Fibroblast of skin of scalp (primary cell): ENCODE results near the gene SSH3.

Source experiments
- DNase-seq: peaks from one replicate; pipeline ENCODE4 v3.0.0-alpha.2; 2013

Gene SSH3

DNA sequence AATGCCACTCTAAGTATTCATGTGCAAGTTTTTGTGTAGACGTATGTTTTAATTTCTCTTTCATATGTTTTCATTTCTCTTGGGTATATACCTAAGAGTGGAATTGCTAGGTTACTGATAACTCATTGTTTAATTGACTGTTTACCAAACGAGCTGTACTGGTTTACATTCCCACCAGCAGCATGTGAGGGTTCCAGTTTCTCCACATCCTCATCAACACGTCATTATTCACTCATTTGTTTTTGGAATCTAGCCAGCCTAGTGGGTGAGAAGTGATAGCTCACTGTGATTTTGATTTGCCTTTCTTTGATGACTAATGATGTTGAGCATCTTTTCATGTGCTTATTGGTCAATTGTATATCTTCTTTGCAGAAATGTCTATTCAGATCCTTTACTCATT is 10.2 kb upstream of the SSH3 start:
- peak; percentile 48 for DNase-seq

DNA sequence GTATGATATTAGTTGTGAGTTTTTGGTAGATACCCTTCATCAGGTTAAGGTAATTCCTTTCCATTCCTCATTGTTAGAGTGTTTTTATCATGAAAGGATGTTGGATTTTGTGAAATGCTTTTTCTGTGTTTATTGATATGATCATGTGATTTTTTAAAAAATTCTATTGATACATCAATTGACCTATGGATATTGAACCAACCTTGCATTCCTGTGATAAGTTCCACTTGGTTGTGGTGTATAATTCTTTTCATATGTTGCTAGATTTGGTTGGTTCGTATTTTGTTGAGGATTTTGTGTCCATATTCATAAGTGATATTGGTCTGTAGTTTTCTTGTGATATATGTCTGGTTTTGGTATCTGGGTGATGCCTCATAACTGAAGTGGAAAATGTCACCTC is 7.5 kb upstream of the SSH3 start:
- no peak for DNase-seq

GRCh38 chr11:67298786-67299185 is 4.5 kb upstream of the SSH3 start:
- no peak for DNase-seq

DNA sequence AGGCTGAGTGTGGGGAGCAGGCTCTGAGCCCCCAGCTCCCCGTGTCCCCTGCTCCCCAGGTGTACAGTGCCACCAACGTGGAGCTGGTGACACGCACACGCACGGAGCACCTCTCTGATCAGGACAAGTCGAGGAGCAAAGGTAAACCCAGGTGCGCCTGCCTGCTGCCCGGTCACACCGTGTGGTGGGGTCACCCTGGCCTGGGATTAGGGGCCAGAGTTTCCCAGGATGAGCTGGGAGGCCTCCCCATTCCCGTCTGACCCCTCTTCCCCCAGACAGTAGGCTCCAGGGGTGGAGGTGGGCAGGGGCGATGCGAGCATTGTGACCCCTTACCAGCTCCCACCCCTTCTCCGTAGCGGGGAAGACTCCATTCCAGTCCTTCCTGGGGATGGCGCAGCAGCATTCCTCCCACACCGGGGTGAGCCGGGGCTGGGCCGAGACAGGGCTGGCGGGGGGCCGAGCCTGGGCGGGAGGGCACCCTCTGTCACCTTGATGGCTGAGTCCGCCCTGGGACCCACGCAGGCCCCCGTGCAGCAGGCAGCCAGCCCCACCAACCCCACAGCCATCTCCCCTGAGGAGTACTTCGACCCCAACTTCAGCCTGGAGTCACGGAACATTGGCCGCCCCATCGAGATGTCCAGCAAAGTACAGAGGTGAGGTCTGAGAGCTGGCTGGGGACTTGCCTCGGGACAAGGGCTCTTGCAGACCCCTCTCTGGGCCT is 3.7 kb upstream of the SSH3 start:
- no peak for DNase-seq

DNA sequence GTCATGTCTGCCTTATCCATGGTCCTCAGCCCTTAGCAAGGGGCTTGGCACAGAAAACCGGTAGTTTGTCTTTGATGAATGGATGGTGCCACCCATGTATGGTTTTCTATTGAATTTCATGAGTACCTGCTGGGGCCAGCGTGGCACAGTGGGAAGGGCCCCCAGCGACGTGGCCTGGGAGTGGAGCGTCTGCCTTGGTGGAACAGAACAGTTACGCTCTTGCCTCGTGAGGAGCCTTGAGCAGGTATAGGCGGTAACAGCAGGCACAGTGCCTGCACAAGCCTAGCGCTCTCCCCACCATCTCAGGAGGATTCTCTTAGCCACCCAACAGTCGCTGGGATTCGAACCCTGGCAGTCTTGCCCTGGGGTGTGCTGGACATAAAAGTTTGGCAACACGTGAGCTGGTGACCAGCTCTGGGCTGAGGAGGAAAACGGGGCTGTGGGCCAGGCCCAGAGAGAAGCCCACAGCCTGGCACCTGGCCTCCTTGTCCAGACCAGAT is 3.0 kb upstream of the SSH3 start:
- DNase-seq = no peak

GRCh38 chr11:67300756-67301312 is 2.5 kb upstream of the SSH3 start:
- DNase-seq = no peak

GRCh38 chr11:67301313-67301921 is 1.9 kb upstream of the SSH3 start:
- DNase-seq = no peak

DNA sequence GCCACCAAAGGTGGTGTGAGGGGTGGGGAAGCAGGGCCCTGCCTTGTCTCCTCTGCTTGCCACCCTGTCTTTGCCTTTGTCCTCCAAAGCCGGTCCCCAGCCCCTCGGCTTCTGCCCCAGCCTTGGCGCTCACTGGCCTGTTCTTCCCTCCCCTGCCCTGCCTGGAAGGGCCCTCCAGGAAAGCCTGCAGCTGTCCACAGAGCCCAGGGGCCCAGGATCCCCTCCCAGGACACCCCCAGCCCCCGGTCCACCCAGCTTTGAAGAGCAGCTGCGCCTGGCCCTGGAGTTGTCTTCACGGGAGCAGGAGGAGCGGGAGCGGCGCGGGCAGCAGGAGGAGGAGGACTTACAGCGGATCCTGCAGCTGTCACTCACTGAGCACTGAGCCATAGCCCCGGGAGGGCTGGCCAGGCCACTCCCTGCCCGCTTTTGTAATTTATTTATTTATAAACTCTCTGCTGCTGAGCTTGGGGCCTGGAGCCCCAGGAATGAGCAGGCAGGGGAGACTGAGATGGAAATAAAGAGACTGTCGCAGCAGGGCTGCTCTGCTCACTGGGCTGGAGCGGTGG is 1.3 kb upstream of the SSH3 start:
- peak; percentile 47 for DNase-seq

- DNase-seq = no peak
Measured at GRCh38 chr11:67302571-67303131, 679 bp upstream of the SSH3 start.

DNA sequence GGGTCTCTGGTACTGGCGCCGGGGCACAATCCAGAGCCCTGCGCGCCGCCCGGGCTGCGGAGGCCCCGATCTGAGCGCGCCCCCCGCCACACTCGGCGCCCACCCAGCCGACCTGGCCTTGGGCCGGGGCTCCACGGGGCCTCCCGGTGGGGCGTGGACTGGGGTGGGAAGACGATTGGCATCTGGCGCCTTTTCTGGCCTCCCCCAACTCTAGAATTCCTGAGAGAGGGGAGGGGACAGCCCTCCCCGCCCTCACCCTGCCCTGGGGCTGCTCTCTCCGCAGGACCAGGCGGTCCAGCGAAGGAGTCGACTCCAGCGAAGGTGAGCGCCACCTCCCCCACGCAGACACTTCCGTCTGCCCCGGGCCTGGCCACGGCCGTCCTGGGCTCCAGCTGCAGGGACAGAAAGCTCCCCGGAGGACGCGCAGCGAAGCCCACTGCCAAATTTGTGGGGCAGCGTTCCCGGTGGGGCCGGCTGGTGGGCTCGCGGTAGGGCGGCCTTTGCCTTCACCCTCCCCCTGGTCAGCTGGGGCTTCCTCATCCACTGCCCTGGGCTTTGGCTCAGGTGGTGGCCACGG is 593 bp downstream of the SSH3 start:
- DNase-seq = no peak

GRCh38 chr11:67304511-67305113 is 1.3 kb downstream of the SSH3 start:
- no peak for DNase-seq

GRCh38 chr11:67306769-67307544 is 3.6 kb downstream of the SSH3 start:
- DNase-seq = no peak

DNA sequence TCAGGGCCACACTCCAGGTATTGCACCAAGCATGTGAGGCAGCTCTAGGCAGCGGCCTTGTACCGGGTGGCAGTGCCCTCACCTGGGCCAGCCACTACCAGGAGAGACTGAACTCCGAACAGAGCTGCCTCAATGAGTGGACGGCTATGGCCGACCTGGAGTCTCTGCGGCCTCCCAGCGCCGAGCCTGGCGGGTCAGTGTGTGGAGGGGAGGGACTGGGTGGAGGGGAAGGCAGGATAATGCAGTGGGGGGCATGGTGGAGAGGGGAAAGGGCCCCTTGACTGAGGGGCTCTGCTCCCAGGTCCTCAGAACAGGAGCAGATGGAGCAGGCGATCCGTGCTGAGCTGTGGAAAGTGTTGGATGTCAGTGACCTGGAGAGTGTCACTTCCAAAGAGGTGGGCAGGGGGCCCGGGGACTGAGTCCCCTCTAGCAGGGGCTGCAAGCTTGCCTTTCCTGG is 4.2 kb downstream of the SSH3 start:
- no peak for DNase-seq

GRCh38 chr11:67308031-67308866 is 4.9 kb downstream of the SSH3 start:
- no peak for DNase-seq

DNA sequence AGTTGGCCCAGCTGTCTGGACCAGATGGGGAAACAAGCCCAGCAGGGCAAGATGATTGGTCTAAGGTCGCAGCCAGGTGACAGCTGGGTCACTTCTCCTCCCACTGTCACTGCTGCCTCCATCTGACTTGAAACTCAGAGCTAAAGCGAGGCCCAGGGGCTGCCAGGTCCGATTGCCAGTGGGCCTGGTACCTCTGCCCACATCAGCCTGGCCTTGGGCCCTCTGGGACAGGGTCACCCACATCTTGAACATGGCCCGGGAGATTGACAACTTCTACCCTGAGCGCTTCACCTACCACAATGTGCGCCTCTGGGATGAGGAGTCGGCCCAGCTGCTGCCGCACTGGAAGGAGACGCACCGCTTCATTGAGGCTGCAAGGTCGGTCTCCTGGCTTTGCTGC is 5.8 kb downstream of the SSH3 start:
- DNase-seq = no peak

DNA sequence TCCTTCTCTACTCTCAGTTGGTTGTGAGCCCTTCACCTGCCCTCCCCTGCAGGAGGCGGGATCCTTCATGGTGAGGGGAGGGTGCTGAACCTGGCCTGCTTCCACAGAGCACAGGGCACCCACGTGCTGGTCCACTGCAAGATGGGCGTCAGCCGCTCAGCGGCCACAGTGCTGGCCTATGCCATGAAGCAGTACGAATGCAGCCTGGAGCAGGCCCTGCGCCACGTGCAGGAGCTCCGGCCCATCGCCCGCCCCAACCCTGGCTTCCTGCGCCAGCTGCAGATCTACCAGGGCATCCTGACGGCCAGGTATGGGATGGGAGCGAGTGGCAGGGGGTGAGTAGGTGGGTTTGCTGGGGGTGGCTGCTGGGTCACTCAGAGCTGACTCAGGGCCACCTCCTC is 6.3 kb downstream of the SSH3 start:
- no peak for DNase-seq

- no peak for DNase-seq
Measured at GRCh38 chr11:67310246-67311050, 7.1 kb downstream of the SSH3 start.

DNA sequence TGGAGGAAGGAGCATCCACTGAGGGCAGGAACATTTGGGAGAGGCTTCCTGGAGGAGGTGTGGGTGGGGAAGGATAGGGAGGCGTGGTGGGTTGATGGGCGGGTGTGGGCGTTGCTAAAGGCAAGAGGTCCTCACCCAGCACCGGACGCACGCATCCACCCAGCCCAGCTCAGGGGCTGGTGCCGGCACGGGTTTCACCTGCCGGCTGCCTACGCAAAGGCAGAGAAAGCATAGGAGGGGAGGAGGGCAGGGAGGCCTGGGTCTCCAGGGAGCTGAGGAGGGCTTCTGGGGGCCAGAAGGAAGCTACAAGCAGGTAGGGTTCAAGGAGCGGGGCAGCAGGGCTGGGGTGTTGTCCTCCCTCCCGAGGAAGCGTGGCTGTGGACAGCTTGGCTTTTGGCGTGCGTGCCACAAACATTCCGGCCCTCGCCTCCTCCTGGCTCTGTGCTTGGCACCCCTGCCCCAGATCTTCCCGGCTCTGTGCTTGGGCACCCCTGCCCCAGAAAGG is 7.8 kb downstream of the SSH3 start:
- no peak for DNase-seq

- no peak for DNase-seq
Measured at GRCh38 chr11:67311556-67312082, 8.3 kb downstream of the SSH3 start.
